MCF 10A (cell line): ENCODE results near the gene AIF1L. TPM values are rescaled to one million over a fixed set of nuclear protein-coding genes. Genes with fewer than 3 reads are reported as not detected.

Experiments
- BruUV-seq: library from RNA; stranded (reverse); fragments of 400-500 nt; replicated peaks from 2 replicates; lab custom pipeline; 2021; lab: Mats Ljungman, UMichigan
- CTCF ChIA-PET: fragments of 300-600 bp; sonication (Branson Sonifier 250); formaldehyde crosslinking; extraction: SDS; loops from one replicate; lab custom pipeline; 2021; ENCODE audit warnings: antibody characterized with exemption, inconsistent platforms; lab: Yijun Ruan, JAX
- POLR2A ChIA-PET: fragments of 300-600, 350-650 bp; sonication (Branson Sonifier 250); formaldehyde crosslinking; extraction: SDS; loops from one replicate; lab custom pipeline; 2020; ENCODE audit warnings: antibody characterized with exemption, inconsistent platforms; lab: Yijun Ruan, JAX
- DNase-seq: peaks from one replicate; pipeline ENCODE4 v3.0.0-alpha.2; 2018; ENCODE audit not compliant: unreplicated experiment
- H3K27ac Mint-ChIP-seq: one replicate; pipeline ENCODE4 v1.8.0; 2022; ENCODE audit warnings: mild to moderate bottlenecking, low read depth, mixed read lengths; ENCODE audit not compliant: unreplicated experiment
- H3K27me3 Mint-ChIP-seq: one replicate; pipeline ENCODE4 v1.8.0; 2022; ENCODE audit warnings: mixed read lengths; ENCODE audit not compliant: insufficient read depth, unreplicated experiment
- H3K36me3 Mint-ChIP-seq: one replicate; pipeline ENCODE4 v1.8.0; 2022; ENCODE audit warnings: mild to moderate bottlenecking, moderate library complexity, mixed read lengths; ENCODE audit not compliant: insufficient read depth, unreplicated experiment
- H3K4me1 Mint-ChIP-seq: one replicate; pipeline ENCODE4 v1.8.0; 2022; ENCODE audit warnings: mixed read lengths; ENCODE audit not compliant: insufficient read depth, unreplicated experiment
- H3K4me3 Mint-ChIP-seq: one replicate; pipeline ENCODE4 v1.8.0; 2022; ENCODE audit warnings: mild to moderate bottlenecking, moderate library complexity, mixed read lengths; ENCODE audit not compliant: unreplicated experiment
- H3K9me3 Mint-ChIP-seq: one replicate; pipeline ENCODE4 v1.8.0; 2022; ENCODE audit warnings: mixed read lengths; ENCODE audit not compliant: unreplicated experiment
- intact Hi-C: fragments of 100-400 bp; cut with micrococcal nuclease; formaldehyde crosslinking; loops from 2 replicates; pipeline ENCODE4 v1.14.1; 2022
- total RNA-seq: library from RNA; stranded (reverse); gene quantifications from 2 replicates; pipeline ENCODE4 v1.2.3, GENCODE V29; 2022
- TF ChIP-seq, protein P1 (sequence below): fragments of 200-600 bp; IDR thresholded peaks from one replicate; pipeline ENCODE4 v1.8.0; 2022; ENCODE audit warnings: antibody characterized with exemption, mild to moderate bottlenecking; ENCODE audit not compliant: unreplicated experiment

AIF1L gene
- total RNA-seq, 1 experiment from 2014 or later: 4.1 TPM

DNA sequence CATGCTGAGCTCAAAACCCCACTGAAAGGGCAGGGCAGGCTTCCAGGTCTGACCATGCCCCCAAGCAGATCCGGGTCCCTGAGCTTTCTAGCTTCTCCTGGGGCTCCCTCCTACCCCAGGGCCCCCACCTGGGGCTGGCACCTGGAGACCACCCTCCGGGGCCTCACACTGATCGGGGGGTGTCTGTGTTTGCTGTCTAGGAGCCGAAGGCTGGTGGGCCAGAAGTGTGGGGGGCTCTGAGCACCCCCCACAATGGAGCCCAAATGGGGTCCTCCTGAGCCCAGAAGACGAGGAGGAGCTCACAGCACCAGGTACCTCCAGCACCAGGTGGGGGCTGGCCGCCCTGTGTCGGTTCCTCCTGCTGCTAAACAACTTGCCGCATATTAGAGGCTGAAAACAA lies 47.5 kb upstream of the AIF1L start:
- CTCF ChIA-PET: interaction anchor here (0.5 to 4.0 kb wide), 10 partner anchors 8 to 1577 kb away, joined by 3 to 26 read pairs (median 3); no protein-coding TSS in a partner anchor
- H3K27me3 Mint-ChIP-seq: no peaks in the 10 kb centered on the region

DNA sequence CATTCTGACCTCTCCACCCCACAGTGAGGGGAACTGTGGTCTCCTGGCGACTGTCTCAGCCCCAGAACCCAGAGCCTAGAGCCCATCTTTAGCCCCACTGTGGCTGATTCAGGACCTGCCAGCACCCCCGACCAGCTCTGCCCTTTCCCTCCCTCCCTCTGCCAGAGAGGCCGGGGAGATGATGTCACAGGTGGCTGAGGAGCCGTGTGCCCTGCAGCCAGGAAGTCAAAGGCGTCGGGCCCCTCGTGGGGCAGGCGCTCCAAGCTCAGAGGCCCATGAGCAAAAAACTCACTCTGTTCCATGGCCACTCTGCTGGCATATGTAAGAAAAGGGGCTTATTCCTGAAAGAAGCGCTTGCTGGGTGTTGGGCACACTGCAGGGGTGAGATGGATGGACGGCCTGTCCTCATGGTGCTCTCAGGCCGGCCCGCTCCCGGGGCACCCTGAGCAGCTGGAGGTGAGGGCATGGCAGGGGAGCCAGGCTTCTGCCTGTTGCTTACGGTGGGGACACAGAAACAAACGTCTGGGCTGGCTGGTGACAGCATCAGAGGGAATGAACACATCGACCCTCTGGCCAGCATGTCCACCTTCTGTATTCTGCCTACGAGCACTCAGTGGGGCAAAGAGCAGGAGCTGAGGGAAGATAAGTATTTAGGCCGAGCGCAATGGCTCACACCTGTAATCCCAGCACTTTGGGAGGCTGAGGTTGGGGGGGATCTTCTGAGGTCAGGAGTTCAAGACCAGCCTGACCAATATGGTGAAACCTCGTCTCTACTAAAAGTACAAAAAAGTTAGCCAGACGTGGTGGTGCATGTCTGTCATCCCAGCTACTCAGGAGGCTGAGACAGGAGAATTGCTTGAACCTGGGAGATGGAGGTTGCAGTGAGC lies 46.3 kb upstream of the AIF1L start:
- H3K27me3 Mint-ChIP-seq: no peaks in the 10 kb centered on the region
- intact Hi-C loops: loop anchor here (5.0 to 10.0 kb wide), 2 partner anchors 108 to 345 kb away; no protein-coding TSS in a partner anchor
- TF ChIP-seq, protein P1, sequence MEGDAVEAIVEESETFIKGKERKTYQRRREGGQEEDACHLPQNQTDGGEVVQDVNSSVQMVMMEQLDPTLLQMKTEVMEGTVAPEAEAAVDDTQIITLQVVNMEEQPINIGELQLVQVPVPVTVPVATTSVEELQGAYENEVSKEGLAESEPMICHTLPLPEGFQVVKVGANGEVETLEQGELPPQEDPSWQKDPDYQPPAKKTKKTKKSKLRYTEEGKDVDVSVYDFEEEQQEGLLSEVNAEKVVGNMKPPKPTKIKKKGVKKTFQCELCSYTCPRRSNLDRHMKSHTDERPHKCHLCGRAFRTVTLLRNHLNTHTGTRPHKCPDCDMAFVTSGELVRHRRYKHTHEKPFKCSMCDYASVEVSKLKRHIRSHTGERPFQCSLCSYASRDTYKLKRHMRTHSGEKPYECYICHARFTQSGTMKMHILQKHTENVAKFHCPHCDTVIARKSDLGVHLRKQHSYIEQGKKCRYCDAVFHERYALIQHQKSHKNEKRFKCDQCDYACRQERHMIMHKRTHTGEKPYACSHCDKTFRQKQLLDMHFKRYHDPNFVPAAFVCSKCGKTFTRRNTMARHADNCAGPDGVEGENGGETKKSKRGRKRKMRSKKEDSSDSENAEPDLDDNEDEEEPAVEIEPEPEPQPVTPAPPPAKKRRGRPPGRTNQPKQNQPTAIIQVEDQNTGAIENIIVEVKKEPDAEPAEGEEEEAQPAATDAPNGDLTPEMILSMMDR: no peak
- BruUV-seq: no TSS peak
- H3K27ac Mint-ChIP-seq: no peak overlapping the region
- H3K4me1 Mint-ChIP-seq: no peaks in the 10 kb centered on the region
- DNase-seq: no peak
- H3K4me3 Mint-ChIP-seq: no peak overlapping the region
- H3K9me3 Mint-ChIP-seq: no peaks in the 10 kb centered on the region
- H3K36me3 Mint-ChIP-seq: no peaks in the 10 kb centered on the region
- CTCF ChIA-PET: interaction anchor here (0.6 to 0.9 kb wide), 4 partner anchors 29 to 400 kb away, joined by 3 read pairs; no protein-coding TSS in a partner anchor
- POLR2A ChIA-PET: no interaction called here

More for the DNA sequence above, 47.5 kb upstream of the AIF1L start:
- Mint-ChIP-seq H3K9me3 (no peaks in the 10 kb centered on the region), H3K36me3 (no peaks in the 10 kb centered on the region), H3K4me3 (no peak overlapping the region), H3K4me1 (no peaks in the 10 kb centered on the region), H3K27ac (no peak overlapping the region)
- POLR2A ChIA-PET: no interaction called here
- TF ChIP-seq, protein P1: no peak
- intact Hi-C loops: loop anchor here (5.0 to 10.0 kb wide), 2 partner anchors 107 to 344 kb away; no protein-coding TSS in a partner anchor
- BruUV-seq: no TSS peak
- no peak for DNase-seq

DNA sequence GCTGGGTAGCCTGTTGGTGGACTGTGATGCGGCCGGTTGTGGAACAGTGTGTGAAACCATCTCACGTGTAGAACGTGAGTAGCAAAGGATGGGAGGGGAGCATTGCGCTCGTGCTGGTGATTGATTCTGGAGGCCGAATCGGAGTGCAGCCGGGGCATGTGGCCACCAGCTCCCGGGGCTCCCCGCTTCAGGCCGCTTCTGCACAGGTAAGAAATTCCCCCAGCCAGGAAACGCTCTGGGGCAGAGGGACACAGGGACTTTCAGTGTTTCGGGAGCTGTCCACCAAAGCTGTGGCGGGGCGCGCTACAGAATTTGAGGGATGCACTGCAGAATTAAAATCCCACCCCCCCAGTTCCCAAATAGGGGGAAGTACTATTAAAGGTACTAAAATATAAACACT lies 45.5 kb upstream of the AIF1L start:
- Mint-ChIP-seq H3K27me3 (no peaks in the 10 kb centered on the region), H3K36me3 (no peaks in the 10 kb centered on the region), H3K27ac (no peak overlapping the region), H3K4me1 (no peaks in the 10 kb centered on the region), H3K9me3 (no peaks in the 10 kb centered on the region), H3K4me3 (no peak overlapping the region)
- no TSS peak for BruUV-seq
- TF ChIP-seq, protein P1: no peak
- ChIA-PET POLR2A (no interaction called here), CTCF (no interaction called here)
- intact Hi-C loops: no loop called here
- no peak for DNase-seq
